Right forelimb (tissue), 1 donor: Measurements from ENCODE around the gene NHERF2.

Experiments used
- DNase-seq: peaks from one replicate; pipeline ENCODE4 v3.0.0-alpha.2; 2018

The NHERF2 gene

DNA sequence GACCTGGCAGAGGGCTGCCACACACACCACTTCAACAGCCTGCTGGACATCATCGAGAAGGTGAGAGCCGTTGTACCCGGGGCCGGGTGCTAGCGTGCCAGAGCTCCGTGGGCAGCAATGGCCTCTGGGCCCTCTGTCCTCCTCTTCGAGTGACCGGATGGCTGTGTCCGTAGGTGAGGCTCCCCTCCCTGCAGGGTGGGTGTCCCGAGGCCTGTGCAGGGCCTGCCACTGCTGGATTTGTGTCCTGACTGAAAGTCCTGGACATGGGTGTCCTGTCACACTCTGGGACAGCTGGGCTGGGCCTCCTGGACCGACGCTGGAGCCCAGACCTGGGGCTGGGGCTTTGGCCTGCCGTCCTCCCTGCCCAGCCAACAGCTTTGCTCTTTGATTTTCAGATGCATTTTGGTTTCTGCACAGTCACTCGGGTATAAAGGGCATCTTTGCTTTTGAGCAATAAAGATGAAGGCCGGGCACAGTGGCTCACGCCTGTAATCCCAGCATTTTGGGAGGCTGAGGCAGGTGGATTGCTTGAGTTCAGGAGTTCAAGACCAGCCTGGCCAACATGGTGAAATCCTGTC, 37.8 kb downstream of the NHERF2 start:
- no peak for DNase-seq

DNA sequence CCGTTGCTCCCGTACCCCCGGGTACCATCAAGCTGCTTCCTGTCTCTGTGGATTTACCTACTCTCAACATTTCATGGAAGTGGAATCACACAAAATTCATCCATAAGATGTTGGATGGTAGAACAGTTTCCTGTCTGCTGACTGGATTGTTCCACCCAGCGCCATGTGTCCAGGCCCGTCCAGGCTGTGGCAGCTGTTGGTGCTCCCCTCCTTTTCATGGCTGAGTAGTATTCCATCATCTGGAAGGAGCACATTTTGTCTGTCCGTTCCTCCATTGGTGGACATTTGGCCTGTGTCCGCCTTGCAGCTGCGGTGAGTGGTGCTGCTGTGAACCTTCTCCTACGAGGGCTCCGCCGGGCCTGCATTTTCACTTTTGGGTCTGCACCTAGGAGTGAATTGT, 39.4 kb downstream of the NHERF2 start:
- no peak for DNase-seq

DNA sequence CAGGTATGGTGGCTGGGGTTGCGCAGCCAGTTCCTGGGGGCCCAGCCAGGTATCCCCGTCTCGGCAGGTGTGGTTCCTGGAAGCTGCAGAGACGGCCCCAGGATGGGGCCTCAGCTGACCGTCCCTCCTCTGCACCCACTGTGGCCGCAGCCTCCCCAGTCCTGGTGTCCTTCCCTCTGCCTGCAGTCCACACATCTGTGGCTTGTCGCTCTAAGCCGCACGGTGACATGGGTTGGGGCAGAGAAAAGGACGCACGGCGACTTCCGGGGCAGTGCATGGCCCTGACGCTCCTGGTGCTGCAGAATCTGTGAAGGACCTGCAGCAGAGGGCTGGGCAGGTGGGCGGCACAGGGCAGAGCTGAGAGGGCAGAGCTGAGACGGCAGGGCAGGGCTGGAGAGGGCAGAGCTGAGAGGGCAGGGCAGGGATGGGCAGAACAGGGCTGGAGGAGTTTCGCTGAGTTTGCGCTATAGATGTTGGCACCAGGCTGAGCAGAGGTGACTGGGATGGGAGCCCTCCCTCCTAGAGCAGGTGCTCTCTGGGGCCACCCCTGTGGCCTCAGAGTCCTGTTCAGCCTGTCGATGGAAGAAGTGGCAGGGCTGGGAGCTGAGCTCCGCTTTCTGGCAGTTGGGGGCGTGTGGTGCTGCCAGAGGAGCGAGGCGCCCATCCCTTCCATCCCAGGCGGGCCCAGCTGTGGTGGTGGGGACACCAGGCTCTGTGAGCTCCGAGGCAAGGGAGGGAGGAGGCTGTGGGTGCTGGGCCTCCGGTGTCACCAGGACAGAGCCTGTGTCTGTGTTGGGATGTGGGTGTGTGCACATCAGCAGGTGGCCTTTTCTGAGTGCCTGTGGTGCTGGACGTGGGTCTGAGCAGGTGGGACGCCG, 44.1 kb downstream of the NHERF2 start:
- no peak for DNase-seq

DNA sequence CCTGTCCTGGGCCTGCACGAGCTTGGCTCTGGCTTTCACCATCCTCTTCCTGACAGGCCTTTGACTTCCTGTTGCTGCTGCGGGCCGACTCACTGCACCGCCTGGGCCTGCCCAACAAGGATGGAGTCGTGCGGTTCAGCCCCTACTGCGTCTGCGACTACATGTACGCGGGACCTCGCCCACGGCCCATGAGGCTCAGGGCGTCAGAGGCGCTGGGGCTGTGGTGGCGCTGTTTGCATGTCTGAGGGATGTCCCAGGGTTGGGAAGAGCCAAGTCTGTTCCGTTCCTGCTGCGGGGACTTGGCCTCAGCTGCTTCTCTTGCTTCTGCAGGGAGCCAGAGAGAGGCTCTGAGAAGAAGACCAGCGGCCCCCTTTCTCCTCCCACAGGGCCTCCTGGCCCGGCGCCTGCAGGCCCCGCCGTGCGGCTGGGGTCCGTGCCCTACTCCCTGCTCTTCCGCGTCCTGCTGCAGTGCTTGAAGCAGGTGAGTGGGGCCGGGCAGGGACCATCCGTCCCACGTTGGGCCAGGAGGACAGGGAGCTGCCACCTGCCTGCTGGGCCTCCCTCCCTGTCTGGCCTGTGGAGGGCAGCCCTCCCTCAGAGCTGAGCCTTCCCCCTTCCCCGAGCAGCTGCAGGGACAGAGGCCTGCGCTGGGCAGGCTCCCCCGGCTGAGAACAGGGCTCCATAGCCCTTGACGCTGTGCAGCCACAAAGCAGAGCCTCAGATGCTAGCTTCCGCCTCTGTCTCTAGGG, 44.9 kb downstream of the NHERF2 start:
- DNase-seq = no peak

DNA sequence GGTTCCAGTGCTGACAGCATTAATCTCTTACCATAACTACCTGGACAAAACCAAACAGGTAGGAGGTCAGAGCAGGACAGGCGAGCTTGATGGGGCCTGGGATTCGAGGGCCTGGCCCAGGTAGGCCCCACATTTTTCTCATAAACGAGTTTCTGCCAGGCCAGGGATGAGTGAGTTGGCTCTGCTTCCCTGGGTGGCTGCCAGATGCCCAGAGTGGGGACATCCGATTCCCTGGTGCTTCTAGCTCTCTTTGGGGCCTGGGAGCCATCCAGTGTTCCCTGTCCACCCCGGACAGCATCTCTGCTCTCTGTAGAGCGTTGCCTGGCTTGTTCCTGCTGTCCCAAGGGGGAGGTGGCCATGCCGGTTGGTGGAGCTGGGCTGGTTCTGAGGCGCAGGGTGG, 46.2 kb downstream of the NHERF2 start:
- no peak for DNase-seq

DNA sequence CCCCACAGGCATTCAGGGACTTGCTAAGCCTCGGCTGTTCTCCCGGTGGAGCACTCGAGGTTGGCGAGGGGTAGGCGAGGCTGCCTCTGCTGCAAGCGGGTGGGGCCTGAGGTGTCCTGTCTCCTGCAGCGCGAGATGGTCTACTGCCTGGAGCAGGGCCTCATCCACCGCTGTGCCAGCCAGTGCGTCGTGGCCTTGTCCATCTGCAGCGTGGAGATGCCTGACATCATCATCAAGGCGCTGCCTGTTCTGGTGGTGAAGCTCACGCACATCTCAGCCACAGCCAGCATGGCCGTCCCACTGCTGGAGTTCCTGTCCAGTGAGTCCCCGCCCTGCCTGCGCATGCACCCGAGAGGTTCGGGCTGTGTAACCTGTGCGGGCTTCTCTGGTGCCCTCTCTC, 47.4 kb downstream of the NHERF2 start:
- DNase-seq = no peak

DNA sequence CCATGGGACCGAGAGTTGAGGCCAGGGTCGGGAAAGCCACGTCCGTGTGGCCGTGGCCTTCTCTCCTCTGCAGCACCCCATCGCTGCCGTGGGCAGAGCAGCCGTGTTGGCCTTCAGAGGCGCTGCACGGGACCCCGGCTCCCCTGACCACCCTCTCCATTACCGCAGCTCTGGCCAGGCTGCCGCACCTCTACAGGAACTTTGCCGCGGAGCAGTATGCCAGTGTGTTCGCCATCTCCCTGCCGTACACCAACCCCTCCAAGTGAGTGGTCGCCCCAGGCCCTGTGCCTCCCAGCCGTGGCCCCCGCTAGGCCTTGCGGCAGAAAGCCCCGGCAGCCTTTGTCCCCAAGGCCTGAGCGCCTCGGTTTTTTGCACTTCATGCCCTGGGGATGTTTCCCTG, 48.9 kb downstream of the NHERF2 start:
- no peak for DNase-seq

DNA sequence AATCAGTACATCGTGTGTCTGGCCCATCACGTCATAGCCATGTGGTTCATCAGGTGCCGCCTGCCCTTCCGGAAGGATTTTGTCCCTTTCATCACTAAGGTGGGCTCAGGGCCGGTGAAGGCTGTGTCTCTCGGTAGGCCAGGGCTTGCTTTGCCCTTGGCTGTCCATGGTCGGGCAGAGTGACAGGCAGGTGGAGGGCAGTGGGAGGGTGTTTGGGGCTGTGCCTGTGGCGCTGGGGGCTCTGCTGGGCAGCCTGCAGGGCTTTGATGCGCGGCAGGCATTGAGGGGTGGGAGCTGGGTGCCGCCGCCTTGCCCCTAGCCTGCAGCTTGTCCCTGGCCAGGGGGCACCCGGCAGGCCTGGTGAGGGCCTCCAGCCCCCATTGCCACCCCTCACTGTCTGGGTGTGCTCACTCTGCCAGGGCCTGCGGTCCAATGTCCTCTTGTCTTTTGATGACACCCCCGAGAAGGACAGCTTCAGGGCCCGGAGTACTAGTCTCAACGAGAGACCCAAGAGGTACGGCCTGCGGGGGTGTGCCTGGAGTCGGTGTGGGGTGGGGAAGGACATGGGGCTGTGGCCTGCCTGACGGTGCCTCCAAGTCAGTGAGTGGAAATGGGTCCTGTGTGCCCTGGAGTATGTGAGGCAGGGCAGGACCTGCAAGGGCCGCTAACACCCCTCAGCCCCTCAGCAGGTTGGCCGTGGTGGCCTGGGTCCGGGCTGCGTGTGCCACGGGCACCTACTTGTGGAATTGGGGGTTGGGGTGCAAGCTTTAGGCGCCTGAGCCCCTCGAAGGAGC, 49.6 kb downstream of the NHERF2 start:
- DNase-seq = no peak

DNA sequence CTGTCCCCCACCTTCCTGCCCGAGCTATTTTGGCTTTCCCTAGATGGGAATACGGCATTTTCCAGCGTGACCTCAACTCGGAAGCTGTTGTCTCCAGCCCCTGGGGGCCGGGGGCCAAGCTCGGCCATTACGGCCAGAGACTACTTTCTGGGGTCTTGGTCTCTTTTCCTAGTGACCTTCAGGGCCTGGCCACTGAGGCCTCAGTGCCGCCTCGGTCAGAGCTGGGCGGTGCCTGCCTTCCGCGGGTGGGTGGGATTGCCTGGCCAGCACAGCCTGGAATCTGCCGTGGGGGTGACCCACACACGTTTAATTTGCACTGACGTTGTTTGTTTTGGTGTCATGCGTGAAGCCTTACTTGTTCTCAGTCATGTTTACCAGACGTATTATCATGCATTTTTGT, 50.3 kb downstream of the NHERF2 start:
- DNase-seq = no peak

DNA sequence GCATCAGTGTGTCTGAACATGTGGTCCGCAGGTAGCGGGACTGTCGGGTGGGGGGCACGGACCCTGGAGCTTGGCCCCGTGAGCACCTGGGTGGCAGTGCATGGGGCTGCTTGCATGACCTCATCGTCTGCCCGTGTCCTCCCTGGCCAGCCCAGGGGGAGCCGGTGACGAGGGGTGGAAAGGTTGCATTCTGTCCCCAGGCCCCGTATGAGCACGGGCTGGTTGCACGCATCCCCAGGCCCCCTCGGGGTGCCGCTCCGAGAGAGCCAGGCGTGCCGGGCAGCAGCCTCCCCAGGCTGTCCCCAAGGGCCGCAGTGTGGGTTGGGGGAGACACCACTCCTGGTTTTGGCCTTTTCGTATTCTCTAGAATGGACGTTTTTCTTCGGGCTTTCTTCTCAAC, 51.0 kb downstream of the NHERF2 start:
- DNase-seq = no peak

DNA sequence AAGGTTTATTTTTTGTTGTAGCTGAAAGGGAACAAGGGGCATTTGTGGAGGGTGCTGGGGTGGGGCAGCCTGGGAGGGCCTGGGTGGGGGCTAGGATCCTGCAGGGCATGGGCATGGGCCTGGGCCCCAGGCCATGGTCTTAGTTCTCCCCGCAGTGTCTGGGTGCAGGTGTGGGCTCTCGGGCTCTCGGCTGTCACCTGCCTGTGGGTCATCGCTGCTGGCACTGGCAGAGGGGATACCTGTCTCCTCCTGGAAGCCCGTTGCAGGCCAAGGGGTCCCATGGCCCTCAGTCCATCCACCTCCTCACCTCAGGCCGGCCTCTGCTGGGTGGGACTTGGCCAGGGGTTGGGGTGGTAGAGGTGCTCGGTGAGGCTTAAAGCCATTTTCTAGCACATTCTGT, 51.4 kb downstream of the NHERF2 start:
- DNase-seq = no peak

DNA sequence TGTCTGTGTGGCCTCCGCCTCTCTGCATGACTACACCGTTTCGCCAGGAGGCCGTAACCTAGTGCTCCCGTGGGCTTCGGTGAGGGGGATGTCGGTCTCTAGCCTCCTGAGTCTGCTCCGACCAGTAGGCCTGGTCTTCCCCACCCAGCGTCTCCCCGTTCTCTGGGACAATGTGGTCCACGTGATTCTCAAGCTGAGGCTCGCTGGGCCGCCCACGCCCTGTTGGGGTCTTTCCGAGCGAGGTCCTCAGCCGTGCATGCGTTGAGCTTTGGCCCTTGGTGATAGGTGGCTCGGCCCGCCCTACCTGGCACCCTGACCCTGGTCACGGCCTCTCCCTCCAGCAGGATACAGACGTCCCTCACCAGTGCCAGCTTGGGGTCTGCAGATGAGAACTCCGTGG, 52.0 kb downstream of the NHERF2 start:
- DNase-seq = no peak

DNA sequence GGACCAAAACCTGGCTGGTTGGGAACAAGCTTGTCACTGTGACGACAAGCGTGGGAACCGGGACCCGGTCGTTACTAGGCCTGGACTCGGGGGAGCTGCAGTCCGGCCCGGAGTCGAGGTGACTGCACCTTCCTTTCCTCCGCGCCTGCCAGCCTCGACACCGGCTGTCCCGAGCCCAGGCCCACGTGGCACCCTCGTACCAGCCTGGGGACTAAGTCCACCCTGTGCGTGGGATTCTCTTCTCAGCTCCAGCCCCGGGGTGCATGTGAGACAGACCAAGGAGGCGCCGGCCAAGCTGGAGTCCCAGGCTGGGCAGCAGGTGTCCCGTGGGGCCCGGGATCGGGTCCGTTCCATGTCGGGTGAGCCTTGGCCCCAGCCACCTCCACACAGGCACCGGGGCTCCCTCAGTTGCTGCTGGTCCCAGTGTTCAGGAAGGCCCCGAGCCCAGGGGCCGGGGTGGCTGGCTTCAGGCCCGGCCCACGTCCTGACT, 52.7 kb downstream of the NHERF2 start:
- no peak for DNase-seq

DNA sequence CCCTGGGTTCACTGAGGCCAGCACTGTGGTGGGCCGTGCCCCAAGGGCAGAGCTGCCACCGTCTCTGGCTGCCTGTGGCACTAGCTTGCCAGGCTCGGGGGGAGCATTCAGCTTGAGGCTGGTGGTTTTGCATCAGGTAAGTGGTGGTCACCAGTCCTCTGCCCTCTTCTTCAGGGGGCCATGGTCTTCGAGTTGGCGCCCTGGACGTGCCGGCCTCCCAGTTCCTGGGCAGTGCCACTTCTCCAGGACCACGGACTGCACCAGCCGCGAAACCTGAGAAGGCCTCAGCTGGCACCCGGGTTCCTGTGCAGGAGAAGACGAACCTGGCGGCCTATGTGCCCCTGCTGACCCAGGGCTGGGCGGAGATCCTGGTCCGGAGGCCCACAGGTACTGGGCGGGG, 53.3 kb downstream of the NHERF2 start:
- no peak for DNase-seq

DNA sequence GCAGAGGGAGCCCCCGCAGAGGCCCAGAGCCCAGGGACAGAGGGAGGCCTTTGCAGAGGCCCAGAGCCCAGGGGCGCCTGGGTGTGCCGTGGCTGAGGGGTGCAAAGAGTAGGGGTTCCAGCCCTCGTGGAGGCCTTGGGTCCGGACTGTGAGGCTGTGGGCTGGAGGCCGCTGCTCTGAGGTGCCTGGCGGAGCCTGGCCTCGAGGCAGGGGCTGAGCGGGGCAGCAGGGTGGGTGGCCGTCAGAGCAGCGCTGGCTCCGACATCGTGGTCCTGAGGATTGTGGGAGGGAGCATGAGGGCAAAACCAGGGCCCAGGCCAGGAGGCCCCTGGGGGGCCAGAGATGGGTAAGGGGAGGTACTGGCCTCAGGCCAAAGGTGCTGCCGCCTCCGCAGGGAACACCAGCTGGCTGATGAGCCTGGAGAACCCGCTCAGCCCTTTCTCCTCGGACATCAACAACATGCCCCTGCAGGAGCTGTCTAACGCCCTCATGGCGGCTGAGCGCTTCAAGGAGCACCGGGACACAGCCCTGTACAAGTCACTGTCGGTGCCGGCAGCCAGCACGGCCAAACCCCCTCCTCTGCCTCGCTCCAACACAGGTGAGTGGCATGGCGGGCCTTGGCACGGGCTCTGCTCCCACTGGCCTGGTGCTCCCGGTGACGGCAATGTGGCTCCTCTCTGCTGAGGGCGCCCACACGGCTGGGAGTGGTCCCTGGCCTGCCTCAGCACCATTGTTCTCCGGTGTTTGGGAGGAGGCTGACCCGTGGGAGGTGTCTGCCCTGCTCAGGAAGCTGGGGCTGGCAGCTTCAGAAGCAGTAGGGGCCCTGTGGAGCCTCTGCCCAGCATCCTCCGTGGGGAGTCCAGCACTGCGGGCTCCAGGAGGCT, 54.7 kb downstream of the NHERF2 start:
- DNase-seq = no peak

DNA sequence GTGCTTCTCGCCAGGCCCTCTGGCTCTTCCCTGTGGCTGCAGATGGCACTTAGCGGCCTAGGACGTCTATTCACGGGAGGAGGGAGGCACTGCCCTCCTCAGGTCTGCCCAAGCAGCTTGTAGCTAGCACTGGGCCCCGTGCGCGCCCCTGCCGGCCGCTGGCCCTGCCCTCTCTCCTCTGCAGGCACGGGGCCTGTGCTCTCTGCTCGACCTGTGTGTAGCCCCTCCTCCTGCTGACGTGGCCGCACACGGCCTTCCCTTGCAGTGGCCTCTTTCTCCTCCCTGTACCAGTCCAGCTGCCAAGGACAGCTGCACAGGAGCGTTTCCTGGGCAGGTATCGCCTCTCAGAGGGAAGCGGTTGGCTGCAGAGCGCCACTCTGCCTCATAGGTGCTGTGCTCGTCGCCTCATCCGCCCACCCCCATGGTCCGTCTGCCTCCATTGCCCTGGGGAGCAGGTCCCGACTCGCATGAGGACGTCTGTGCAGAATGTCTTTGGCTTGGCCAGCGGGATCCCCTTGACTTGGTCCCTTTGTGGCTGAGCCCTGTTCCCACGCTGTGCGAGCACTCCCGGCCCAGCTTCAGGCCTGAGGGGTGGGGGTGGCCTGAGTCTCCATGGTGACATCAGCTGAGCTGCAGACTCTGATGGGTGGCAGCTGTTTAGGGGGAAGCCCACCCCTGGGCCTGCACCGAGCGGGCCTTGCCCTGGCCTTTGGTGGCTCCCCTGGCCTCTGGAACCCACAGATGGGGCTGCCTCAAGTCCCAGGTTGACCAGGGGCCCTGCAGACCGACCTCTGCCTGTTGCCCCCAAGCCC, 55.7 kb downstream of the NHERF2 start:
- DNase-seq = no peak

DNA sequence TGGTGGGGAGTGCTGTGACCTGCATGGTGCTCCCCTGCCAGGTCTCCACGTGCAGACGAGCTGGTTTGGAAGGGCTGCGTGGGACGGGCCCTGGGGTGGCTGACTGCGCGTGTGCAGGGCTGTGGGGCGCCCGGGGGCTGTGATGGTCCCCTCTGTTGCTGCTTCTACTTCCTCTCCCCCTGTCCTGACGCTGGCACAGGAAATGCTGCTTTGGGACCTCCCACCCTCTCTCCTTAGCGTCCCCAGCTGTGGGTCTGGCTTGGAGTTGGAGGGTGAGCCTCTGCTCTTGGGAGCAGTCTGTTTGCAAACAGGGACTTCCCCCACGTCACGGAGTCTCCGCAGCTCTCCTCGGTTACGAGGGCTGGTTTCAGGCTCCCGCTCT, 56.3 kb downstream of the NHERF2 start:
- no peak for DNase-seq

DNA sequence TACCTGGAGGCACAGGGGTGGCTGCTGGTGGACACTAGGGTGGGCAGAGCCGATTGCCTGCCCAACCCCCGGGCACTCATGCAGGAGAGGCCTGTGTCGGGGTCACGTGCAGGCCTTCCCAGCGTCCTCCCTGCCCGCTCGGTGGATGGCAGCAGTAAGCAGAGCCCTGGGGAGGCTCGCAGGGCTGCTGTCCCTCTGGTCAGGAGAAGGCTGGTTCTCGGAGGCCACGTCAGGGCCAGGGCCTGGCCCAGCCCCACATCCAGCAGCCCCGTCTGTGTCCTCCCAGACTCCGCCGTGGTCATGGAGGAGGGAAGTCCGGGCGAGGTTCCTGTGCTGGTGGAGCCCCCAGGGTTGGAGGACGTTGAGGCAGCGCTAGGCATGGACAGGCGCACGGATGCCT, 56.7 kb downstream of the NHERF2 start:
- no peak for DNase-seq

DNA sequence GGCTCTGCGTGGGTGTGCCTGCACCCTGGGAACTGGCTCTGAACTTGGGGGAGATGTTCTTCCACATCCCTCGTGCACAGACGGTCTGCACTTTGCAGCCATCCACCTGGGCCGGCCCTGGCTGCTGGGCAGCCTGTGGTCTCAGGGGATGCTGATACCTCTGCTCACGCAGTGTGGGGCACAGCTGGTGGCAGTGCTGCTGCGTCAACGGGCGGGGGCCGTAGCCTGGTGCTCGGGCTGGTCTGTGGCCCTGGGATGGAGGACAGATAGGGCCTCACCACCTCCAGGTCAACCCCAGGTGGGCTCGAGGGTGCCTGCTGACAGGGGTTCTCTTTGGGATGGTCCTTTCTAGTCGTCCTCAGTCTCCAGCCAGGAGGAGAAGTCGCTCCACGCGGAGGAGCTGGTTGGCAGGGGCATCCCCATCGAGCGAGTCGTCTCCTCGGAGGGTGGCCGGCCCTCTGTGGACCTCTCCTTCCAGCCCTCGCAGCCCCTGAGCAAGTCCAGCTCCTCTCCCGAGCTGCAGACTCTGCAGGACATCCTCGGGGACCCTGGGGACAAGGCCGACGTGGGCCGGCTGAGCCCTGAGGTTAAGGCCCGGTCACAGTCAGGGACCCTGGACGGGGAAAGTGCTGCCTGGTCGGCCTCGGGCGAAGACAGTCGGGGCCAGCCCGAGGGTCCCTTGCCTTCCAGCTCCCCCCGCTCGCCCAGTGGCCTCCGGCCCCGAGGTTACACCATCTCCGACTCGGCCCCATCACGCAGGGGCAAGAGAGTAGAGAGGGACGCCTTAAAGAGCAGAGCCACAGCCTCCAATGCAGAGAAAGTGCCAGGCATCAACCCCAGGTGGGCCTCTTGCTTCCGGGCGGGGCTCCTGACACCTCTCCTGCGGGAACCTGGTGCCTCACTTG, 57.4 kb downstream of the NHERF2 start:
- no peak for DNase-seq
